GM18526 (cell line): Measurements from ENCODE around the gene ULK1.

Source experiments
- POLR2A ChIP-seq: IDR thresholded peaks from 3 replicates; pipeline ENCODE4 v1.6.1; 2011; ENCODE audit not compliant: insufficient read length; ENCODE audit errors: extremely low read depth

The ULK1 gene

GRCh38 chr12:131897276-131897675 is 2.9 kb downstream of the ULK1 start:
- TF ChIP-seq POLR2A = no peak

GRCh38 chr12:131897875-131898274 is 3.5 kb downstream of the ULK1 start:
- TF ChIP-seq POLR2A = no peak

GRCh38 chr12:131900397-131900796 is 6.0 kb downstream of the ULK1 start:
- TF ChIP-seq POLR2A = no peak

GRCh38 chr12:131901431-131902331 is 7.3 kb downstream of the ULK1 start:
- TF ChIP-seq POLR2A = no peak

GRCh38 chr12:131902332-131903241 is 8.2 kb downstream of the ULK1 start:
- TF ChIP-seq POLR2A = no peak

GRCh38 chr12:131903270-131904255 is 9.1 kb downstream of the ULK1 start:
- no peak for TF ChIP-seq POLR2A

GRCh38 chr12:131904346-131904745 is 9.9 kb downstream of the ULK1 start:
- TF ChIP-seq POLR2A = no peak

- TF ChIP-seq POLR2A = no peak
Observed at GRCh38 chr12:131905081-131905629, 10.7 kb downstream of the ULK1 start.

- TF ChIP-seq POLR2A = no peak
Observed at GRCh38 chr12:131905630-131906091, 11.2 kb downstream of the ULK1 start.

GRCh38 chr12:131907379-131908091 is 13.1 kb downstream of the ULK1 start:
- no peak for TF ChIP-seq POLR2A

GRCh38 chr12:131908092-131909080 is 14.0 kb downstream of the ULK1 start:
- no peak for TF ChIP-seq POLR2A

GRCh38 chr12:131909081-131909751 is 14.8 kb downstream of the ULK1 start:
- TF ChIP-seq POLR2A = no peak

- no peak for TF ChIP-seq POLR2A
Observed at GRCh38 chr12:131909752-131910219, 15.4 kb downstream of the ULK1 start.
